Heart right ventricle (tissue), 16 donors: Measurements from ENCODE around the gene PVRIG. TPM values are rescaled to one million over a fixed set of nuclear protein-coding genes. Genes with fewer than 3 reads are reported as not detected.

ENCODE experiments used
- ATAC-seq, 8 donors: fragments of 200-7000 bp; cut with Tn5 transposase; one replicate each; pipeline ENCODE4 v1.9.1; 2020; ENCODE audit warnings: mild to moderate bottlenecking in 8 of 8, moderate library complexity in 8 of 8, moderate number of reproducible peaks in 1 of 8
- DNase-seq, 2 donors: peaks; one replicate each; pipeline ENCODE4 v3.0.0-alpha.2; 2020
- H3K27ac ChIP-seq, 10 donors: fragments of 200-600 bp; sonication (generic) in 2 of 10; one replicate each; pipeline versions ENCODE4 v1.5.0 to v1.8.0; 2020 to 2022; ENCODE audit warnings: mild to moderate bottlenecking in 3 of 10
- H3K27me3 ChIP-seq, 7 donors: fragments of 200-600 bp; one replicate each; pipeline ENCODE4 v1.8.0; 2021 to 2022; ENCODE audit warnings: mild to moderate bottlenecking in 2 of 7
- H3K36me3 ChIP-seq, 9 donors: fragments of 200-600 bp; sonication (generic) in 1 of 9; one replicate each; pipeline versions ENCODE4 v1.5.0 to v1.8.0; 2020 to 2022; ENCODE audit warnings: mild to moderate bottlenecking in 2 of 9
- H3K4me1 ChIP-seq, 9 donors: fragments of 200-600 bp; sonication (generic) in 1 of 9; one replicate each; pipeline versions ENCODE4 v1.5.0 to v1.8.0; 2020 to 2022; ENCODE audit warnings: mild to moderate bottlenecking in 4 of 9
- H3K4me3 ChIP-seq, 10 donors: fragments of 200-600 bp; sonication (generic) in 2 of 10; one replicate each; pipeline versions ENCODE4 v1.5.0 to v1.8.0; 2020 to 2022; ENCODE audit warnings: mild to moderate bottlenecking in 7 of 10, moderate library complexity in 2 of 10
- H3K9me3 ChIP-seq, 11 donors: fragments of 200-600 bp in 10 of 11; sonication (generic) in 2 of 11; one replicate each; pipeline versions ENCODE4 v1.5.0 to v1.8.0; 2013 to 2022; ENCODE audit warnings: mild to moderate bottlenecking in 2 of 11, control low read depth in 1 of 11, moderate library complexity in 1 of 11
- CTCF ChIP-seq, 9 donors: fragments of 200-600 bp; sonication (generic) in 2 of 9; IDR thresholded peaks; one replicate each; pipeline versions ENCODE4 v1.5.0 to v1.8.0; 2021 to 2022; ENCODE audit warnings: antibody characterized with exemption in 9 of 9, mild to moderate bottlenecking in 5 of 9, moderate library complexity in 1 of 9
- WGBS, 2 donors: extraction: QIAGEN DNeasy Blood & Tissue Kit; methylation state at CpG; one replicate each; pipeline ENCODE4 v1.1.7; 2013; ENCODE audit warnings: inconsistent platforms in 1 of 2; 5-methylcytosine and 5-hydroxymethylcytosine counted together
- intact Hi-C, 10 donors: fragments of 100-400 bp; cut with DNase I; formaldehyde crosslinking; loops; one replicate each; pipeline versions ENCODE4 v1.11.1 to v1.14.2; 2022
- polyA plus RNA-seq, 2 donors: library from polyadenylated mRNA; stranded (reverse); fragments of 200-250 nt; gene quantifications; one replicate each; pipeline ENCODE4 v1.2.3, GENCODE V29; 2013
- total RNA-seq, 10 donors: library from RNA; stranded (reverse); fragmentation: NEBNext Ultra II Directional in 3 of 10; extraction: Animal tissue kit (Norgen Biotek cat#: 25700) in 3 of 10; gene quantifications; one replicate each; pipeline versions ENCODE4 v1.2.1 to v1.2.4, GENCODE V29; 2021 to 2023
- donor health status: Arrhythmogenic right ventricular cardiomyopathy.
- donor health status: ischemic (EF 13 %, LVEDD 7.1; RV severe dilation, severe dysfunction).
- donor health status: healthy with polysubstance abuse.
- donor health status: DM: no; HTN: yes; CAD: no.
- donor health status: DM: no; HTN: no; CAD: no.
- donor health status: ischemic (EF 25% LVEDD 6.9; RV normal size, moderate dysfunction).
- donor health status: ischemic (EF 25% LVEDD 5.7; RV mildly dilated, moderate dysfunction).
- donor health status: healthy.
- donor health status: DM: yes; HTN: yes; CAD: no.
- donor health status: Ischemic cardiomyopathy.
- donor health status: ischemic (EF 35%, LVEDD 5.7; RV mildly dilated, moderate dysfunction).
- donor health status: nonischemic (EF 11% LVEDD 7.7; RV severe dilation, severe dysfunction).
- donor health status: DM: yes; HTN: yes; CAD: no.
- donor health status: PGD.
- donor health status: ischemic (EF 29% LVEDD 5.4; RV normal size, mild dysfunction).
- donor health status: nonischemic (EF 23%, LVEDD 6.1; RV moderate dilation, normal function).

Gene PVRIG
- total and polyA plus RNA-seq, 12 donors, result 0.22 to 2.1 (median 0.59) TPM; not detected in 9

GRCh38 chr7:100208911-100209408 is 10.8 kb upstream of the PVRIG start:
- Histone ChIP-seq H3K36me3 (no peaks in the 10 kb centered on the region), H3K4me3 (no peak overlapping the region), H3K4me1 (no peaks in the 10 kb centered on the region), H3K27me3 (peaks cover 0 to 23% (median 3%) of the 10 kb centered on the region in 7 donors), H3K9me3 (no peaks in the 10 kb centered on the region), H3K27ac (no peak overlapping the region)
- intact Hi-C loops, result no loop called here
- no peak for ATAC-seq
- TF ChIP-seq CTCF (IDR thresholded peaks at IDR 0.05), result no peak
- WGBS, 2 donors, result 64% methylated on average over 6 of the region's 6 CpGs
- no peak for DNase-seq

- intact Hi-C loops, result no loop called here
- Histone ChIP-seq H3K4me1 (no peaks in the 10 kb centered on the region), H3K27ac (no peak overlapping the region), H3K4me3 (no peak overlapping the region), H3K27me3 (peaks cover 0 to 23% (median 0%) of the 10 kb centered on the region in 7 donors), H3K9me3 (no peaks in the 10 kb centered on the region), H3K36me3 (no peaks in the 10 kb centered on the region)
- no peak for ATAC-seq
- TF ChIP-seq CTCF (IDR thresholded peaks at IDR 0.05), result no peak
- 46 to 47% methylated on average over 6 of the region's 6 CpGs for WGBS, 2 donors
- no peak for DNase-seq
Measured at GRCh38 chr7:100209493-100209892, 10.3 kb upstream of the PVRIG start.

GRCh38 chr7:100210805-100211204 is 8.9 kb upstream of the PVRIG start:
- 84 to 85% methylated on average over 5 of the region's 5 CpGs for WGBS, 2 donors
- H3K4me3 ChIP-seq, result no peak overlapping the region
- no peaks in the 10 kb centered on the region for H3K9me3 ChIP-seq
- DNase-seq (no peak), ATAC-seq (no peak)
- no peaks in the 10 kb centered on the region for H3K36me3 ChIP-seq
- no peak for TF ChIP-seq CTCF (IDR thresholded peaks at IDR 0.05)
- peaks cover 0 to 23% (median 0%) of the 10 kb centered on the region in 7 donors for H3K27me3 ChIP-seq
- H3K4me1 ChIP-seq, result peaks cover 0 to 3% (median 2%) of the 10 kb centered on the region in 9 donors
- intact Hi-C loops, result loop anchor here in 2 of 10 donors (5.0 to 10.0 kb wide), 2 partner anchors 56 to 79 kb away; partner anchors contain the start of gene TRAPPC14 (in 1 of the 2)
- no peak overlapping the region for H3K27ac ChIP-seq

GRCh38 chr7:100211342-100211780 is 8.4 kb upstream of the PVRIG start:
- H3K4me3 ChIP-seq, result no peak overlapping the region
- no peak for ATAC-seq
- no peak for DNase-seq
- intact Hi-C loops, result loop anchor here in 2 of 10 donors (5.0 to 10.0 kb wide), 2 partner anchors 57 to 79 kb away; partner anchors contain the start of gene TRAPPC14 (in 1 of the 2)
- H3K4me1 ChIP-seq, result peaks cover 0 to 8% (median 6%) of the 10 kb centered on the region in 9 donors
- H3K27me3 ChIP-seq, result peaks cover 0 to 19% (median 0%) of the 10 kb centered on the region in 7 donors
- H3K9me3 ChIP-seq, result no peaks in the 10 kb centered on the region
- no peak overlapping the region for H3K27ac ChIP-seq
- no peaks in the 10 kb centered on the region for H3K36me3 ChIP-seq
- no peak for TF ChIP-seq CTCF (IDR thresholded peaks at IDR 0.05)
- 79 to 81% methylated on average over 7 of the region's 7 CpGs for WGBS, 2 donors
